Stimulated activated CD4-positive, alpha-beta T cell treated with anti-CD3 and anti-CD28 coated beads, Interleukin-4, amount 100 ng/mL, for 1 hour (primary cell): ENCODE data around the gene FGD6.
"Not testable (repeated sequence)": the region's sequence is repeated elsewhere in the genome, so short reads cannot be mapped to it uniquely, and the experiment has no call there.

Experiments used
- DNase-seq: peaks from one replicate; pipeline ENCODE4 v3.0.0-alpha.2; 2020

Gene FGD6

GRCh38 chr12:95173392-95174251 lies 43.6 kb downstream of the FGD6 start:
- no peak for DNase-seq

- no peak for DNase-seq
Measured at GRCh38 chr12:95169368-95169767, 47.9 kb downstream of the FGD6 start.

GRCh38 chr12:95168746-95169145 lies 48.5 kb downstream of the FGD6 start:
- DNase-seq: no peak

GRCh38 chr12:95164656-95165055 lies 52.6 kb downstream of the FGD6 start:
- DNase-seq: no peak

GRCh38 chr12:95158919-95159318 lies 58.3 kb downstream of the FGD6 start:
- DNase-seq: no peak

- no peak for DNase-seq
Measured at GRCh38 chr12:95151821-95152220, 65.4 kb downstream of the FGD6 start.

GRCh38 chr12:95151406-95151805 lies 65.9 kb downstream of the FGD6 start:
- DNase-seq: no peak

GRCh38 chr12:95150501-95150900 lies 66.8 kb downstream of the FGD6 start:
- no peak for DNase-seq

GRCh38 chr12:95147866-95148265 lies 69.4 kb downstream of the FGD6 start:
- DNase-seq: no peak

- no peak for DNase-seq
Measured at GRCh38 chr12:95146769-95147168, 70.5 kb downstream of the FGD6 start.

- no peak for DNase-seq
Measured at GRCh38 chr12:95143621-95144205, 73.6 kb downstream of the FGD6 start.

- no peak for DNase-seq
Measured at GRCh38 chr12:95142431-95143151, 74.7 kb downstream of the FGD6 start.

- DNase-seq: no peak
Measured at GRCh38 chr12:95141310-95141709, 76.0 kb downstream of the FGD6 start.

- not testable (repeated sequence) for DNase-seq
Measured at GRCh38 chr12:95138031-95138430, 79.2 kb downstream of the FGD6 start.

- DNase-seq: no peak
Measured at GRCh38 chr12:95136598-95136997, 80.7 kb downstream of the FGD6 start.

GRCh38 chr12:95134085-95134484 lies 83.2 kb downstream of the FGD6 start:
- no peak for DNase-seq

- DNase-seq: no peak
Measured at GRCh38 chr12:95131589-95132340, 85.5 kb downstream of the FGD6 start.

GRCh38 chr12:95130096-95130495 lies 87.2 kb downstream of the FGD6 start:
- no peak for DNase-seq

- no peak for DNase-seq
Measured at GRCh38 chr12:95129115-95129514, 88.2 kb downstream of the FGD6 start.

GRCh38 chr12:95126736-95127135 lies 90.5 kb downstream of the FGD6 start:
- DNase-seq: no peak

- no peak for DNase-seq
Measured at GRCh38 chr12:95126076-95126475, 91.2 kb downstream of the FGD6 start.

- no peak for DNase-seq
Measured at GRCh38 chr12:95124106-95124505, 93.2 kb downstream of the FGD6 start.

- no peak for DNase-seq
Measured at GRCh38 chr12:95118788-95119179, 98.5 kb downstream of the FGD6 start.
